HEK293T (cell line): ENCODE data around the gene SLCO3A1.

Source experiments
- BHLHE40 ChIP-seq: fragments of 450-650 bp; IDR thresholded peaks from 2 replicates; pipeline ENCODE4 v1.6.1; 2016; ENCODE audit warnings: mild to moderate bottlenecking, moderate library complexity, borderline replicate concordance
- ELF4 ChIP-seq: fragments of 450-650 bp; IDR thresholded peaks from 2 replicates; pipeline ENCODE4 v1.6.1; 2017; ENCODE audit warnings: antibody characterized with exemption
- FOXK2 ChIP-seq: fragments of 450-650 bp; IDR thresholded peaks from 2 replicates; pipeline ENCODE4 v1.6.1; 2016; ENCODE audit warnings: mild to moderate bottlenecking
- HDGF ChIP-seq: fragments of 450-650 bp; IDR thresholded peaks from 2 replicates; pipeline ENCODE4 v1.6.1; 2017; ENCODE audit warnings: antibody characterized with exemption, borderline replicate concordance
- L3MBTL2 ChIP-seq: fragments of 450-650 bp; conservative IDR thresholded peaks from 2 replicates; pipeline ENCODE4 v1.6.1; 2016; ENCODE audit warnings: mild to moderate bottlenecking
- SP1 ChIP-seq: fragments of 450-650 bp; IDR thresholded peaks from 2 replicates; pipeline ENCODE4 v1.6.1; 2017
- TARDBP ChIP-seq: fragments of 450-650 bp; IDR thresholded peaks from 2 replicates; pipeline ENCODE4 v1.6.1; 2016

DNA sequence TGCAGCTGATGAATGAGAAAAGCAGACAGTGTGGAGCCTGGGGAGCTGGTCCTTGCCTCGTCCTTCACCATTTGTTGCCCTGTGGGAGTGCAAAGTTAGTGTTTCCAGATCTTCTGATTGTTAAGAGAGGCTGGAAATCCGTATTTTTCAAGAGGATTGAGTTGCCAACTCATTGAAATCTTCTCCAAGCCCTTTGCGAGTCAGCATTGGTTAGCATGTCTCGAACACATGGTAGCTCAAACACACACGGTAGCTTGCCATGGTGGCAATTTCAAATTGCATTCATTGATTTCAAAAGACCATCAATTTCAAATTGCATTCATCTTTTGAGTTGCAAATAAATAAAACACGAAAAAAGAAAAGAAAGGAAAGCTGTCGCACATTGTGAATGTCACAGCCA lies 70.7 kb downstream of the SLCO3A1 start:
- TF ChIP-seq BHLHE40: no peak
- TF ChIP-seq TARDBP: no peak
- TF ChIP-seq SP1: no peak
- TF ChIP-seq ELF4: no peak
- TF ChIP-seq HDGF: no peak
- TF ChIP-seq FOXK2: no peak
- TF ChIP-seq L3MBTL2: no peak
